GM06990 (cell line): ENCODE measurements around the gene BNC2.

Experiments
- DNase-seq: peaks from one replicate; pipeline ENCODE4 v3.0.0-alpha.2; 2011; ENCODE audit not compliant: insufficient read length; ENCODE audit errors: extremely low read depth
- H3K27me3 ChIP-seq: replicated peaks from 2 replicates; pipeline ENCODE4 v1.6.0; 2011; ENCODE audit warnings: low read length; ENCODE audit not compliant: control insufficient read depth, insufficient read depth
- H3K36me3 ChIP-seq: 2 replicates; pipeline ENCODE4 v1.5.1; 2011; ENCODE audit warnings: low read length; ENCODE audit not compliant: control insufficient read depth, insufficient read depth
- H3K4me3 ChIP-seq: replicated peaks from 2 replicates; pipeline ENCODE4 v1.5.1; 2011; ENCODE audit warnings: low read depth, mild to moderate bottlenecking, control low read depth, low read length
- TF ChIP-seq, protein P1 (sequence below): IDR thresholded peaks from 2 replicates; pipeline ENCODE4 v1.5.1; 2011; ENCODE audit warnings: low read length, control low read depth, mild to moderate bottlenecking, inconsistent platforms; ENCODE audit not compliant: insufficient read depth, poor library complexity, severe bottlenecking

BNC2 gene

DNA sequence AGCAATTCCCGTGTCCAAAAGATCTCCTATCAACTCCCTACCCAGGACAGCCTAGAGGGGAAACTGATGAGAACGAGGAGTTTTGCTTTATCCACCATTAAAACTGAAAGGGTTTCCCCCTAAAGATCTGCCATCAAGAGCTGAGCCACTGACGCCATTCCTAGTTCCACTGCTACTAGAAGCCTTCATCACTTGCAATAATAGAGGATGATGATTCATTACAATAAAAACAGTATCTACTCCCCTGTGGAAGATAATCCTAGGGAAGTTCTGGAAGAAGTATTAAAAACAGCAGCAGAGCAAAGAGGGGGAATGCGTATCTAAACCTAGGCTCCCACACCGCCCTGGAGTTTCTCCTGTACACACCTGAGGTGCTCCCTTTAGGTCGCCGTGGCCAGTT, 394.5 kb downstream of the BNC2 start:
- TF ChIP-seq, protein P1, sequence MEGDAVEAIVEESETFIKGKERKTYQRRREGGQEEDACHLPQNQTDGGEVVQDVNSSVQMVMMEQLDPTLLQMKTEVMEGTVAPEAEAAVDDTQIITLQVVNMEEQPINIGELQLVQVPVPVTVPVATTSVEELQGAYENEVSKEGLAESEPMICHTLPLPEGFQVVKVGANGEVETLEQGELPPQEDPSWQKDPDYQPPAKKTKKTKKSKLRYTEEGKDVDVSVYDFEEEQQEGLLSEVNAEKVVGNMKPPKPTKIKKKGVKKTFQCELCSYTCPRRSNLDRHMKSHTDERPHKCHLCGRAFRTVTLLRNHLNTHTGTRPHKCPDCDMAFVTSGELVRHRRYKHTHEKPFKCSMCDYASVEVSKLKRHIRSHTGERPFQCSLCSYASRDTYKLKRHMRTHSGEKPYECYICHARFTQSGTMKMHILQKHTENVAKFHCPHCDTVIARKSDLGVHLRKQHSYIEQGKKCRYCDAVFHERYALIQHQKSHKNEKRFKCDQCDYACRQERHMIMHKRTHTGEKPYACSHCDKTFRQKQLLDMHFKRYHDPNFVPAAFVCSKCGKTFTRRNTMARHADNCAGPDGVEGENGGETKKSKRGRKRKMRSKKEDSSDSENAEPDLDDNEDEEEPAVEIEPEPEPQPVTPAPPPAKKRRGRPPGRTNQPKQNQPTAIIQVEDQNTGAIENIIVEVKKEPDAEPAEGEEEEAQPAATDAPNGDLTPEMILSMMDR, result no peak
- Histone ChIP-seq H3K4me3 (no peak overlapping the region), H3K27me3 (no peaks in the 10 kb centered on the region), H3K36me3 (no peaks in the 10 kb centered on the region)
- no peak for DNase-seq

DNA sequence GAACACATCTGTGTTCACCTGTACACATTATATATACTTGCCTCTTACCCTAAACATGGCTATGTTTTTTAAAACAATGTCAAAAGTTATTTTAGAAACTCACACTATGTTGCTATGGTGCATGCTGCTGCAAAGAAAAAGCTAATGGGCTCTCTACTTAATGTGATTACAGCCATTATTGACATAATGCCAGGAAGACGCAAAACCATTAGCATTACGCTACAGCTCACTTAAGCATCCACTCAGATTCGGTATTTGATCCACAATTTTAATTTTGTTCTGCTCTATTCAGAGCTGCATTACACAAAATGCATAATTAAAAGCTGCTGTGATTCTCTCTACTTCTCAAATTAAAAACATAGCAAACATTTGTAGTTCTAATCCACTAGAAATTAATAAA, 395.2 kb downstream of the BNC2 start:
- Histone ChIP-seq H3K27me3 (no peaks in the 10 kb centered on the region), H3K36me3 (no peaks in the 10 kb centered on the region), H3K4me3 (no peak overlapping the region)
- TF ChIP-seq, protein P1, result no peak
- DNase-seq, result no peak

GRCh38 chr9:16469184-16469583, 401.3 kb downstream of the BNC2 start:
- TF ChIP-seq, protein P1, result no peak
- Histone ChIP-seq H3K27me3 (no peaks in the 10 kb centered on the region), H3K36me3 (no peaks in the 10 kb centered on the region), H3K4me3 (no peak overlapping the region)
- no peak for DNase-seq

GRCh38 chr9:16461851-16462250, 408.6 kb downstream of the BNC2 start:
- Histone ChIP-seq H3K36me3 (no peaks in the 10 kb centered on the region), H3K4me3 (no peak overlapping the region), H3K27me3 (no peaks in the 10 kb centered on the region)
- TF ChIP-seq, protein P1, result no peak
- no peak for DNase-seq

DNA sequence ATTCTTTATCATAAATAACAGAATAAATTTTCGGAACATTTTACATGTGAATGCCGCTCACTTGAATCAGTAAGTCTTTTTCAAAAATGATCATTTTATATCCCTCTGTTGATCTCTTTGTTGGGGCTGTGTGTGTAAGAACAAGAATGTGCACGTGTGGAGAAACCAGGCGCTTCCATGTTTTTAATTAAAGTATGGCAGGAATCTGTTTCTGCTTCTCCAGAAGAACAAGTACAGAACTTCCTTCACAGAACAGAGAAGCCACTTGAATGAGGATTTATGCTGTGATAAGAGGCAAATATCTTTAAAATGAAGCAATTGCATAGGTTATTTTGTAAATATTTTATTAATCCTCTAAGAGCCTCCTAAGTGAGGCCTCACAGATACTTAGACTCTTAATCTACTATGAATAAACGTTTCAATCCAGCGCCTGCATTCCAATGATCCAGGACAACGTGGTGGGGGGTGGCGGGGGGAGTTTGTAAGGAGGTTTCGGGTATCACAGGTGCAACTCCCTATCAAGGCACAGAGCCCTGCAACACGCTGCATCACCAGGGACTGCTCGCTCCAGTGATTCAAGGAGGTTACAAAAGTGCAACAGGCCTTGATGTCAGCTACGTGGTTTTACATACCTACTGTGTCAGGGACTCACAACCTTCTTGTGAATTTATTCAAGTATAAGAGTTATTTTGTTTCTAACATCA, 409.2 kb downstream of the BNC2 start:
- H3K27me3 ChIP-seq, result no peaks in the 10 kb centered on the region
- H3K4me3 ChIP-seq, result no peak overlapping the region
- TF ChIP-seq, protein P1, result no peak
- no peaks in the 10 kb centered on the region for H3K36me3 ChIP-seq
- peak; percentile 26 for DNase-seq

DNA sequence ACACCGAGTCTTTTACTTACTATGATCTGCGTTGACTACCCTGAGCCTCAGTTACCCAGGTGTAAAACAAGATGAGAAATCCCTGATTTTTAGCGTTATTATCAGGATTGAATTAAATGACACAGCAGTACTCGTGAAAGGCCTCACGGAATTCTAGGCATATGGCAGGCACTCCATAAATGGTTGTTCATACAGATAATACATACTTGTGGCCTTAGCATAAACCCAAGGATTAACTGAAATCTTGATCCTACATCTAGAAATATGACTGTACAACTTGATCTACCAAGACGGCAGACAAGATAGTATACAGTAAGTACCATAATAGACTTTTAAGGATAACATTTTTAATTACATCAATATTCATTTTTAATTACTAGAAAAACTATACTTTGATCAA, 409.8 kb downstream of the BNC2 start:
- Histone ChIP-seq H3K36me3 (no peaks in the 10 kb centered on the region), H3K4me3 (no peak overlapping the region), H3K27me3 (no peaks in the 10 kb centered on the region)
- DNase-seq, result no peak
- TF ChIP-seq, protein P1, result no peak
